NT2/D1 (cell line): ENCODE data around the gene TRAF1.

ENCODE experiments used
- SUZ12 ChIP-seq: IDR thresholded peaks from 2 replicates; pipeline ENCODE4 v1.6.1; 2011; ENCODE audit not compliant: insufficient read length, insufficient read depth; ENCODE audit errors: extremely low read depth
- YY1 ChIP-seq: IDR thresholded peaks from 2 replicates; pipeline ENCODE4 v1.6.1; 2011; ENCODE audit not compliant: insufficient read length, insufficient read depth
- ZNF274 ChIP-seq: IDR thresholded peaks from 2 replicates; pipeline ENCODE4 v1.6.1; 2011; ENCODE audit warnings: mild to moderate bottlenecking, low read depth, low read length

- TF ChIP-seq ZNF274 (no peak), YY1 (no peak), SUZ12 (no peak)
These were observed 11.6 kb downstream of the TRAF1 start for GRCh38 chr9:120914953-120915352.
